Fibroblast of gingiva (primary cell): ENCODE measurements around the gene PCSK5.

Source experiments
- DNase-seq: peaks from one replicate; pipeline ENCODE4 v3.0.0-alpha.2; 2011; ENCODE audit warnings: low read depth

Gene PCSK5

DNA sequence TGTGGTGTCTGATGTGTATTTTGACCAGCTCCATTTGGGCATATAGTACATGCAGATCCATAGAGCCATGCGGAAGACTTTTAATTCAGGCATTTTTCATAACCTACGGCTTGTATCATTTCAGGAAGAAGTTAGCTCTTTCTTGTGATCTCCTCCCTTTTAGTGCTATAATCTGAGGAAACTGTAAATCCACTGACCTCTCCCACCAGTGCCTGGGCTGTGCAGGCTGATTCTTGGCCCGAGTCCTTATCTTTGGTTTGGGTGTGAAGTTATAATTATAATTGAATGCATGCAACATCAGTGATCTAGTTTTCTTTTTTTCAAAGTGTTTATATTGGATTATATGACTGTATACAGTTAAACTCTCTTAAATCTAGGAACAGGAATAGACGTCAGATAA is 247.9 kb downstream of the PCSK5 start:
- no peak for DNase-seq

DNA sequence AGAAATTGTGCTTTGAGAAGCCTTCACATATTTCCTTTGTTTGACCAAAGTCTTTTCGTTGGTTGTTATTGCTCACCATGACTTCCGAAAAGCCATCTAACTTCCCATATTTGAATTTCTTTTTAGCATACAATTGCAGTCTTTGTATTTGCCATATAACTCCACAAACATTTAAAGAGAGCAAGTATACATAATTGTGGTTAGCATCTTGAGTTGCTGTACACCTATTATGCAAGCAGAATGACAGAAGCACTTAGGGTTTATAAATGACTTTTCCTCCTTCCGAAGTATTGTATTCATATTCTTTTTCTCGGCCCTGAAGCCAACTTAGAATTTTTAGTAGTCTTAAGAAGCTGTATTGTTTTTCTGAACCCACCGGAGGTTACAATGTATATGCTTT is 253.4 kb downstream of the PCSK5 start:
- DNase-seq, result no peak

DNA sequence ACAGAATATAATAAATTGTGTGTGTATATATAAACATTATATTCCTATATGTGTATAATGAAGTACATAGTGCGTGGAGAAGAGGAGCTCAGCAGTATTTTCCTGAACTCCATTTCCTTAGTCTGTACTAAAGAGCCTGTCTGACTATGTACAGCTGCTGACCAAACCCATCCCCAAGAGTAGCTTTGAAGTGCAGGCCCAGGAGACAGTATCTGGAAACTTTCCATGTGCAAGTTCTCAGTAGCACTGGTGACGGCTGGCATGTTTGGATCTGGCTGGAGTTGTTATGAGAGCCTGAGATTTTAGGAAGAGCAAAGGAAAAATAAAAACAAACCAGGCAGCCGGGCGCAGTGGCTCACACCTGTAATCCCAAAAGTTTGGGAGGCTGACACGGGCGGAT is 259.5 kb downstream of the PCSK5 start:
- DNase-seq, result no peak

DNA sequence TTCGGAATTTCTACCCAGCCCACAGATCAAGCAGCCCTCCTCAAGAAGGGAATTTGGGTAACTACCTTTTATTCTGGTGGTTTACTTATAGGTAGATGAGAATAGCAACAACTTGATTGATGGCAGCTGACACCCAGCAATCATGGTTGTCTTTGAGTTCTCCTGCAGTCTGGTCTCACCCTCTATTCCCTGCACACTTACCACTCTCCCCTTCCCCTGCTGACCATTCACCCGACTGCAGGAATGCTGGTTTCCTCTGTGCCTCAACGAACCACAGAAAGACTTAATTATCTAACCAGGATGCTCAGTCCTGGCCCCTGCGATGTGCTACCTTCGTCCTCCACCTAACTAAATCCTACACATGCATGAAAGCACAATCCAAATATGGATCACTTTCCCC is 260.8 kb downstream of the PCSK5 start:
- no peak for DNase-seq

DNA sequence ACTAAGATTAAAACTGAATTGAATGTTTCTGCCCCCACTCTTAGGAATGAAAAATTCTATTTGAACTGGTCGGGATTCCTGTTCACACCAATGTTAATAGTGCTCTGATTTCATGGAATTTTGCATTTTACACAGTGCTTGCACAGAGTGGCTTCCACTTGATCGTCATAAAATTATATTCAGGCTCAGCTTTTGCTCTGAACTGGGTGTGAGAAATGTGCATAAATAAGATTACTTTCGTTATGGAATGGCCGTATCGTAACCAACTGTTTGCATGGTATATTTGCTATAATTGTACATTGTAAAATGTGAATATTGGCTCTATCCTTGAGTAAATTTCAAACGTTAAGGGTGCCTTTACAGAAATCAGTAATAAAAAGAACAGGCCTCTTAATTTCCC is 262.9 kb downstream of the PCSK5 start:
- DNase-seq, result no peak

DNA sequence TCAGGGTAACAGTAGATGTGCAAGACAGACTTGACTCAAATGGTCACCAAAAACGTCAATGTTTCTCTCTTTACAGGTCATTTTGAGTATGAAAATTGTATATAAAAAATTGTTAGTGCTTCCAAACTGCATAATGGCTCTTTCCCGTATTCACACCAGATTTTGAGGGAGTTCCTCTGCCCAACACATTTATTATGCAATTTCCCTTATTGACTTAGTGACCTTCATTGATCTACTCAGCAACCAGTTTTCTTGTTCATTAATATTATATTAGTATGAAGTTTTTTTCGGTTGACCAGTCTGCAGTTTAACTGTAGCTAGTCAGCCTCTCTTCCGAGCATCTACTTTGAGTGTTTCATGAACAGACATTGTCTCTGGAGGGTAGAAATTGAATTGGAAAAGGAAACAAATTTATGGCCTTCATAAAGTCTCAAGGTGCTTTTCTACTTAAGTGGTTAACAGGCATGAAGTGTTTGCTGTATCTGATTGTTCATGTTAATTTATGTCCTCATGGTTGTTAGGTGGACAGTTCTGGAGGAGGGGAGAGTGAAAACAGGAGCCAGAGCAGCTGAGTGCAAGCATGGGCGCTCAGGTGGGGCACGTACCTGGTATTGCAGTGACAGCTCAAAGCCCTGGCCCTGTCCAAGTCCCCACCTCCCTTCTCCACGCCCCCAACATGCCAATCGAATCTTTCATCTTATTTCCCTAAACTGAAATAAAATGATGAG is 263.6 kb downstream of the PCSK5 start:
- no peak for DNase-seq

DNA sequence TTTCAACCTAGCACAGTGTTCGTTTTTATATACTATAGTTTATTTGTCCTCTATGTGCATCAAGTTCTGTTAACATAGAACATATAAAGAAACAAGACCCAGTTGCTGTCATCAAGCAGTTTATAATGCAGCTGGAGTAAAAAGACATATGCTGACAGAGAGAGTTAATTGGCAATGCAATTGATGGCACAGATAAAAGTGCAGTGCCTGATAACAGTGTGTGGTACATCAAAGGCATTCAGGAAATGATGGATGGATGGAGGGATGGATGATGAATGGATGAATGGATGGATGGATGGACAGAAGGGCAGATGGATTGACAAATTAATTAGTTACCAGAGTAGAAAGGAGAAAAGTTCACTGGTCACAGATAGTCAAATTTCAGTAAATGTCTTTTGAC is 264.9 kb downstream of the PCSK5 start:
- DNase-seq, result no peak

DNA sequence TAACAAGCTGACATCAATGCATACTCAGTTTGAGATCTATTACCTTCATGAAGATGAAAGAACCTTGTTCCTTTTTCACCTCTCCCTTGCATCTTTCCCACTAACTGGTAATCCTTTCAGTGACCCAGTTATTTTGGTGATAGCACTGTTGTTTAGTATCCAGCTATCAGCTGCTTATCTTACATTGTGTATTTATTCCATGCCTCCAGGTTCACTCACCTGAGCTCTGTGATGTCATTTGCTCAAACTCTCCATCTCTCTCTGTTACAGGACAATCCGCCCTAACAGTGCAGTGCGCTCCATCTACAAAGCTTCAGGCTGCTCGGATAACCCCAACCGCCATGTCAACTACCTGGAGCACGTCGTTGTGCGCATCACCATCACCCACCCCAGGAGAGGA is 268.2 kb downstream of the PCSK5 start:
- no peak for DNase-seq

DNA sequence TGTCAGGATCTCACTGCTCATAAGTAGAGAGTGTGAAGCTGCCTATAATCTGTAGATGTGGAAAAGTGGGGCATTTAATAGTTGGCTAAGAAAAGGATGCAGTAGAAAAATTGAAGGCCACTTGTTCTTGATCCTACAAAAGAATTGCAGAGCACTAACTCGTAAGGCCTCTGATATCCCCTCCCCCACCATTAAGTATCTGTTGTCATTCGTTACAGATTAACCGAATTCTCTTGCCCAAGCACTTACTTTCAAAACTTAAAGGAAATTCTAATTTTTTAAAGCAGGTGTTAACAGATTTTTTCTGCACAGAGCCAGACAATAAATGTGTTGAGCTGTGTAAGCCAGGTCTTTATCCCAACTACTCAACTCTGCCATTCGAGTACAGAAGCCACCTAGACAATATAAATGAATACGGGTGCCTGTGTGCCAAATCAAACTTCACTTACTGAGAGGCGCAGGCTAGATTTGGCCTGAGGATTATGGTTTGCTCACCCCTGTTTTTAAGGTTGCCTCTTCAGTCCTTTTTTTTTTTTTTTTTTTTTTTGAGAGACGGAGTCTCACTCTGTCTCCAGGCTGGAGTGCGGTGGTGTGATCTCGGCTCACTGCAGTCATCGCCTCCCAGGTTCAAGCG is 268.9 kb downstream of the PCSK5 start:
- DNase-seq, result no peak

DNA sequence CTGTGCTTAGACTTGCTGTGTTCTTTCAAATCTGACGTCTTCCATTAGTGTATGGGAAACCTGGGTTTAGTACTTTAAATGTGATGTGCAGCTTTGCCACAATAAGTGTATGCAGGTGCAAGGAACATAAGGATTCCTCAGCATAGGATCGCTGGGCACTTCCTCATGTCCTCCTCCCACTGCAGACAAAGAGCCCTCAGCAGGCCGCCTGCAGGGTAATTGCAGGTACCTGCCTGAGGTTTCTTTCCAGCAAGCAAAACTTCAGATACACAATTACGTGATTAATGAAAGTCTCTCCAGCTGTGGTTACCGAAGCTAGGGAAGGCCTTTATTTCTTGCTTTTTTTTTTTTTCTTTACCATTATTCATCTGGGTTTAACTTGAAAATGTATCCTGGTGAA is 270.6 kb downstream of the PCSK5 start:
- DNase-seq, result no peak

DNA sequence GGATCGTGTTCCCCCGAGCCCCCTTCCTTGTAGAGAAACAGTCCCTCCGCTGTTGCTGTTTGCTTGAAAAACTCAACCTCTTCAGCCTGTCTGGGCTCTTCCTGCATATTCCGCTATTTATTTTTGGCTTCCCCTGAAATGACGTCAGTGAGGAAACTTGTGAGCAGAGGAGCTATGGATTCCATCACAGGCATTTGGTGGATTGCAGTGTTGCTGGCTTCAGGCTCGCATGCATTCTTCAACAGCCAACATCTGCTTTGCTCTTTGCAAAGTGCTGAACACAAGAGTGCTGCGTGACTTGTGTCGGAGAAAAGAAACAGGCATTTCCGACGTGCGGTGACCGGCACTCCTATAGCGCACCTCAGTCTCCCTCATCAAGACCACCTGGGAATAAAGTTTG is 271.1 kb downstream of the PCSK5 start:
- DNase-seq, result peak; percentile 76

DNA sequence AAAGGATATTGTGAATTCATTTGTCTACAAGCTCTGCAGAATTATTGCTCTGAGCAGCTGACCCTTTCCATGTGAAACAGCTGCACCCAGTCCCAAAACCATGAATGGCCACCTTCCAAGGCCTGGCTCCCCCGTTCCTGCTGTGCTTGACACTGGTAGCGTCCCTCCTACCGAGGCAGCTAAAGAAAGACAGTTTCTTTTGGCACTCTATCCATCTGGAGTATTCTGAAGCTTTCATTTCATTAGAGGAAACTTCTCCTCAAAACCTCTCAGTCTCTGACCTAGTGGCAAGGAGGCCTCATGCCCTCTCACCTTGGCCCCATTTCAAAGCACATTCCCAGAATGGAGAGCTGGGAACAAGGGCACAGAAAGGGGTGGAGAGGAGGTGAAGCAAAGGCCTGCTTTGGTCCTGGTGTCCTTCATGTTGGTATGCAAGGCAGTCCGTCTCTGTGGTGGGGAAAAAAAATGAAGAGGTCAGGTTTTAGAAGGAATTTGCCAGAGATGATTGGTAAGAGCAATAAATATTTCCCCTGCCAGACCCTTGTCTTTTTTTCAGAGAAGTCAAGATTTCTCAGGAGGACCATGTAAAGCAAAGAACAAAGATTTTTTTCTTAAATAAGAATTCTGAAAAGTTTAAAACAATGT is 271.7 kb downstream of the PCSK5 start:
- no peak for DNase-seq

DNA sequence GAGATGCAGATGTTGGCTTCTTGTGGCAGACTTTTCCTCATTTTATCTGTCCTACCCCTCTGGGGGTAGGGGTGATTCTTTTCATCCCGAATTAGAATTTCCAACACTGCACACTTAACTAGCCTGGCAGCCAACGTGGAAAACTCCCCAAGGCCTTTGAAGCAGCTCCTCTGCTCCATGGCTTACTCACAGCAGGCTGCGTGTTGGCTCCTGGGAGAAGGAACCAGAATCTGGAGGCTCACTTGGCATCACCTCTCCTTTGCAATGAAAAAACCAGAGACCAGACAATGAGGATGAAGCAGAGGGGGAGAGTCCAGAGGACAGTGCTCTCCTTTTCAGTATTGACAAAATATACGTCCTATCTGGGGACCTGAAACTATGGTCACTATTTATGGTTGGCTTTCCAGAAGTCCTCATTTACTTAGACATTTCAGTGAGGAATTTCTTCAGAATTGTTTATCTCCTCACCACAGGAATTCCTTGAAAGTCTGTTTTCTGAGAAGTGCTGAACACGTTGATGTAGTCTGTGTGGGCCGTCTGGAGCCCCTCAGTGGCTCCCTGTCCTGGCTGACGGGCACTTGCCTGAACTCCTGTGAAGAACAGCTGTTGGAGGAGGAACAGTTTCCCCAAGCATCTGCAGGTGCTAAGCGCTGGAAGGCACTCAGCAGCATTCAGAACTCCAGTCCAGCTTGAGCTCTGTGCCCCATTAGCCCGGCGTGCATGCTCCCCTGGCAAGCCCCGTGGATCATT is 272.5 kb downstream of the PCSK5 start:
- no peak for DNase-seq

DNA sequence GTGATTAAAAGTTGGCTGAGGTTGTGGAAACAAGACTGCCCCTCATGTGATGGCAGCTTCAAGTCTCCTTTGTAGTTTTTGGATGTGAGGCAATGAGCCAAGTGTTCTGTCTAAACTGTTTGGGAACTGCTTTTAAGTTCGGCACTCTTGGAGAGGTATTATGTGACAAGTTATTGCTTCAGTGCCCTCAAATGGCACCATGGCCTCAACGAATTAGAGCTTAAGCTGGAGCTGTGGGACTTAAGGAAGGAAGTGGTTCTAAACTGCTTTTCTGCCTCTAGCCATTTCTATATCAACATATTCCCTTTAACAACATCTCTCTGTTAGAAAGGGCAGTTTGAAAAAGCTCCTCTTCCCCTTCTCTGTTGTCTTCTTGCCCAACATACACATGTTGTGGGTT is 276.1 kb downstream of the PCSK5 start:
- DNase-seq, result no peak

DNA sequence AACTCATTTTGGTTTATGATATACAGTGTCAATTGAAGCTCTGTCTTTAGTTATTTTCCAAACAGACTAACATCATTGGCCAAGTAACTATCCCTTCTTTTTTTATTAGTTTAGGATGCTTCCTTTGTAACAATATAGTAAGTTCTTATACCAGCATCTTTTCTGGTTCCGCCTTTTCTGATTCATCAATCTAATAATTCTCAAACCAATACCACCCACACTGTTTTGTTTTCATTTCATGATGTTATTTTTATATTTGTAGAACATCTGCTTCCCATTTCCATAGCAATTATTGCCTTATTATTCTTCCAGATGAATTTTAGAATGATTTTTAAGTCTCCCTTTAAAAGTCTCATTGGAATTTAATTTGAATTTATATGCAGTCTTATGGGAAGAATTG is 285.7 kb downstream of the PCSK5 start:
- no peak for DNase-seq

DNA sequence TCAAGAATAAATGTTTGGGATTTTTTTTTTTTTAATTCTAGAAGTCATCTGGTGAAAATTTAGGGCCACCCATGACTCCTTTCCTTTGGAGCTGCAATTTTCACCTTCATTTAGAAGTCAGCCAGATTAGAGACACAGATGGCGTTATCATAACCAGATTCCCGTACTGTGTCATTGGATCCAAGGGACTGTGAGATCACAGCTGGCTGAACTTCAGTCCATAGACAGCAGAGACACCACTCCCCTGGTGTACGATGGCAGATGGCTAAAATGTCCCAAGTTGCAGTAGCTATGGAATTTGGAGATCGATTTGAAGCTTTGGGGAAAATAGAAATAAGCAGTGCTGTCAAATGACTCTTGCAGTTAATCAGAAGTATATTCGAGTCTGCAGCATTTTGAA is 287.5 kb downstream of the PCSK5 start:
- DNase-seq, result no peak

DNA sequence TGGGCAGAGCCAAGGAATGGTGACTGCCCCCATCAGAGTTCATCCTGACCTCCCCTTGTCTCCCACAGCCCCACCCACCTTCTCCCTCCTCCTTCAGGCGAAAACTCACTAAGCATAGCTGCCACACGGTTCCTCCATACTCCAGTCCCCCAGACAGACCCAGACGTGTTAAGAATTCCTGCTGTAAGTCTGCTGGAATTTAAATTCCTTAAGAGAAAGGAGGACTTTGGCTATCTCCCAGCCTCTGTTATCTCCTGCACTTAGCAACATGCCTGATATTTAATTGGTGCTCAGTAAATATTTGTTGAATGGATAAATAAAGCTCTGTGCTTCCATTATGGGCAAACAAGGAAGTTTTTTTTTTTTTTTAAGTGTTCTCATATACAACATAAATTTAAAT is 290.1 kb downstream of the PCSK5 start:
- no peak for DNase-seq

DNA sequence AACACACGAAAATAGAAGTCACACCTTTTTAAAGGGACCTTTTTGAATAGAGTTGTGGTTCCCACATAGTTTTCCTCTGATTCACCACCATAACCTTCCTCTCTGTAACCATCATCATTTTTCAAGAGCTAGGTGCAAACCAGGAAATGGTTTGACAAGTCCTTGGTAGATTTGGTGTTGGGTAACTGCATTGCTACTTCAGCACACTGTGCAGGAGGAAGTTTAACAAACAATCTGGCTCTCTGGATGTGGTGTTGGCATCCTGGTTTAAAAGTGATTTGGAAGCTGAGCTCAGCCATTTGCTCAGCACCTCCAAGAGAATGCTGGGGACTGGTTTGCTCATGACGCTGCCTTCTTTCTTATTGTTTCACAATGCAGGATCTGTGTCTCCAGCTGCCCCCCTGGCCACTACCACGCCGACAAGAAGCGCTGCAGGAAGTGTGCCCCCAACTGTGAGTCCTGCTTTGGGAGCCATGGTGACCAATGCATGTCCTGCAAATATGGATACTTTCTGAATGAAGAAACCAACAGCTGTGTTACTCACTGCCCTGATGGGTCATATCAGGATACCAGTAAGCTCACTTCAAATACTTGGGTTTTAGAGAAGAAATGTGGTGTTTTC is 290.7 kb downstream of the PCSK5 start:
- no peak for DNase-seq

DNA sequence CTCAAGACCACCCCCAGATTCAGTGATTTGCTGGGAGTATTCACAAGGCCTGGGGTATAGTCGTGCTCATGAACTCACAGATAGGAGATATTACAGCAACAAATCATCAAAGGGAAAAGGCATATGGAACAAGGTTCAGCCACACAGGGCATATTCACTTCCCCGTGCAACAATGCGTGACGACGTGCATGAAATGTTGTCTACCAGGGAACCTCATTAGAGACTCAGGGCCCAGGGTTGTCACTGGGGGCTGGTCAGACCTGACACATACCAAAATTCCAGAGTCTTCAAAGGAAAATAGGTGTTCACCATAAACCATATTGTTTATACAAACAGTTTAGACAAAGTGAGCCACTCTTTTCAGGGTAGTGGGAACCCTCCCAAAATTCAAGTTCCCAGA is 291.3 kb downstream of the PCSK5 start:
- no peak for DNase-seq

DNA sequence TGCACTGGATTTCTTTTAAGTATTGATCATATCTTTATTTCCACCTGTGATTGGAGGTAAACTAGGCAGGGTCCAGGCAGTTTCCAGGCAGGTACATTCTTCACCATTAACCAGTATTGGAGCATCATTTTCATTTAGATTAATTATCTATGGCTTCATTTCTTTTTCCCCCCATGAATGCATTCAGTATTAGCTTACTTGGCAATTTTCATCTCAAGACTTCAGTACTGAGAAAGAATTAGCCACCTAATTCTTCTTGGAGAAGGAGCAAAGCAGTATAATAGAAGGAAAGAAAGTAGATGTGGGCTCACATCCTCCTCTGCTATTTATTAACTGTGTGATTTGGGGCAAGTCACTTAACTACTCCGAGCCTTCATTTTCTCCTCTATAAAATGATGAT is 295.0 kb downstream of the PCSK5 start:
- no peak for DNase-seq

DNA sequence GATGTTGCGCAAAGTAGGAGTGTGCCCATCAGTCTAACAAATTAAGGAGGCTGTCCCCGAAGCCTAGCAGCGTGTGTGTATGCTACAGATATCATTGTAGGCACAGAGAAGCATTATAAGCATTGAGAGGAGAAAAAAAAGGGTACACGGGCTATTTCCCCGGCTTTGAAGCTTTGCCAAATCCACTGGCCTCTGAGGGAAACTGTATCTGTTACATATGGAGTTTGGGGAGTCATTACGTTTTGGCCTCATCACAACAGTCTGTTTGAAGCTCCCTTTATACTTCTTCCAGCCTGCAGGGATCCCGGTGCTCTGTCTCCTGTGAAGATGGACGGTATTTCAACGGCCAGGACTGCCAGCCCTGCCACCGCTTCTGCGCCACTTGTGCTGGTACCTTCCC is 297.8 kb downstream of the PCSK5 start:
- DNase-seq, result no peak

DNA sequence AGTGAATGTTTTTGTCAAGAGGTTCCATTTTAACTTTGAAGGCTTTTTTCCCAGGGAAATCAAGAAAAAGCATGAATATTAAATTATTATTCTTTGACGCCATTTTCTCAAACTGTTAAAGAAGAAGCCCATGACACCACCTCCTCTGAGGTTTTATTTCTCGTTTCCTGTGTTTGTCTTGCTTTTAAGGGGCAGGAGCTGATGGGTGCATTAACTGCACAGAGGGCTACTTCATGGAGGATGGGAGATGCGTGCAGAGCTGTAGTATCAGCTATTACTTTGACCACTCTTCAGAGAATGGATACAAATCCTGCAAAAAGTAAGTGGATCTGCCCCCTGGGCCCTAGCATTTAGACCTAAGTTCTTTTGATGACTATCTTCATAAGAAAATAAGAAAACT is 298.4 kb downstream of the PCSK5 start:
- no peak for DNase-seq

DNA sequence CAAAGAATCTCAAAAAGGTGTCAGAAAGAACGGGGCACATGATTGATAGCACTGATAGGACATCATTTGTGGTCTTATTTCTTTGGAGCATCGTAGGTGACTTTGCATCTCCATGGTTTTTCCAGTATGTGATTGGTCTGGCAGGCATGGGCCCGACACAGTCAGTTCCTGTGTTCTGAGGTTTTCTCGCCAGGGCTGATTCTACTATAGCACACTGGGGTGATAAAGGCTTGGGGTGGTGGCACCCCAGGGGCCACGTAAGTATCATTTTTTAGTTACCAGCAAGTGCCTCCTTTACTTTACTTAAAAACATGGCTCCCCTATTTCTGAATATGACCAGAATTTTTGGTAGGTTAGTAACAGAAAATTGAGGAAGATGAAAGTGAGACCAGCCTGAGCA is 301.0 kb downstream of the PCSK5 start:
- no peak for DNase-seq
